Urinary bladder (tissue), 4 donors: ENCODE data around the gene TMEM51. TPM values are rescaled to one million over a fixed set of nuclear protein-coding genes. Genes with fewer than 3 reads are reported as not detected.
A peak's percentile ranks its signal among the peaks of the same experiment; 100 is the strongest.

Experiments
- DNase-seq: peaks from one replicate; pipeline ENCODE4 v3.0.0-alpha.2; 2015; ENCODE audit errors: extremely low spot score
- H3K27ac ChIP-seq: one replicate; pipeline ENCODE4 v1.5.1; 2013; ENCODE audit warnings: low read depth, mild to moderate bottlenecking, moderate library complexity
- H3K36me3 ChIP-seq: one replicate; pipeline ENCODE4 v1.6.1; 2013; ENCODE audit warnings: mild to moderate bottlenecking, moderate library complexity; ENCODE audit not compliant: insufficient read depth
- H3K4me1 ChIP-seq: one replicate; pipeline ENCODE4 v1.6.1; 2013; ENCODE audit warnings: mild to moderate bottlenecking, moderate library complexity; ENCODE audit not compliant: insufficient read depth
- H3K4me3 ChIP-seq: one replicate; pipeline ENCODE4 v1.5.1; 2013; ENCODE audit warnings: low read depth, low read length
- WGBS: extraction: QIAGEN DNeasy Blood & Tissue Kit; methylation state at CpG from one replicate; pipeline ENCODE4 v1.1.7; 2013; 5-methylcytosine and 5-hydroxymethylcytosine counted together
- polyA plus RNA-seq: library from polyadenylated mRNA; stranded (reverse); fragments of 200-250 nt; gene quantifications from one replicate; pipeline ENCODE4 v1.2.3, GENCODE V29; 2013
- total RNA-seq: library from RNA; depleted of rRNA; stranded (reverse); fragments of >200 nt; gene quantifications from one replicate; pipeline ENCODE4 v1.2.3, GENCODE V29; 2014
- donor health status: healthy with polysubstance abuse.
- donor health status: healthy.

TMEM51 gene
- total and polyA plus RNA-seq, 2 donors: 15.9 to 21.5 TPM

DNA sequence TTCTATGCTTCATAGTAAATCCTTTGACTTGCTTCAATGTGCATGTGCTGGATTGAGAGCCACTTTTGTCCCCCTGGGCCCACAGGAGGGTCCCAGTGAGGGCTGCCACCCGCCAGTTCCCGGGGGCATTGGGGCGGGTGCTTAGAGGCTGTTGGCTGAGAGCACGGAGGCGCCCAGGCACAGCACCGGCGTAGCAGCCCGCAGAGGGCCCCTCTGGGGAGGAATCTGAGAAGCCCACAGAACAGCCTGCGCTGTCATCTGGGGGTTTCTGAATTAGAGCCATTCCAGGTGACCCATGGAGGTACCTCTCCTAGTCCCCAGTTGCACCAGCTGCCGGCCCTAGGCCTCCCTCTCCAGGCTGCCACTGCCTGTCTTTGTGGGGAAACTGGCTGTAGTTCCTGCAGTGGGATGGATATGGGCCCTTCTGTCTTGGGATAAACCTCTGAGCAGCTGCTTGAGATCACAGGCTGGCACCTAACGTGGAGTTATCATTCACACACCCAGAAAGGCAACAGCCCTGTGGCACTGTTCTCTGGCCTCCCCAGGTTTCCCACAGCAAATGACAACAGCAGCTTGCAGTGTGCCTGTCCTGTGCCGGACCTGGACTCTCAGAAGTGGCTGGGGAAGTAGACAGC lies 39.5 kb downstream of the TMEM51 start:
- no peaks in the 10 kb centered on the region for H3K4me1 ChIP-seq
- H3K27ac ChIP-seq: no peak overlapping the region
- 78% methylated on average over 12 of the region's 12 CpGs for WGBS
- no peak for DNase-seq
- H3K4me3 ChIP-seq: no peak overlapping the region
- H3K36me3 ChIP-seq: no peaks in the 10 kb centered on the region

DNA sequence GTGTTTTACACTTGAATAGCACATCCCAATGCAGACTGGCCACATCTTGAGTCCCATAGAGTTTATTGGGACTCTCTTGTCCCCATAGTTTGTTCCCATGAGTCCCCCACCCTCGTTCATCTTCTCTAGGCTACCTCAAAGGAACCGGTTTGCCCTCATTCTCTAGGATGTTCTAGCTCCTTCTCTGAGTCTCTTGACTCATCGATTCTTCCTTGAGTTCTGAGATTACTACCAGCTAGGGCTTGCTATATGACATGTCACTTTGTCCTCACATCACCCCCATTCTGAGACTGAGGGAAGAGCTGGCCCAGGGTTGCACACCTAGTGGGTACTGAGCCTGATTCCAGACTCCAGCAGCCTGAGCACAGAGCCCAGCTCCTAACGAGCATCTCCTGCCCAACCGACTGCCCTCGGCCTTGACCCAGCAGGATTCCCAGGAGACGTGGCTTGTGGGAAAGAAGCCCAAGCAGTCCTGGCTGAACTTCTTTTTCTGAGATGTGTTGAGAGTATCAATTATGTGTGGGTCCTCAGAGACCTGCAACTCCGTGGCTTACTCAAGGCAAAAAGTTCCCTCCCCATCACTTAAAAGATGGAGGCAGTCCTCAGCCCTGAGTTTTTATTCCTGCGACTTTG lies 42.0 kb downstream of the TMEM51 start:
- peaks cover 2% of the 10 kb centered on the region for H3K4me1 ChIP-seq
- 71% methylated on average over 9 of the region's 9 CpGs for WGBS

DNA sequence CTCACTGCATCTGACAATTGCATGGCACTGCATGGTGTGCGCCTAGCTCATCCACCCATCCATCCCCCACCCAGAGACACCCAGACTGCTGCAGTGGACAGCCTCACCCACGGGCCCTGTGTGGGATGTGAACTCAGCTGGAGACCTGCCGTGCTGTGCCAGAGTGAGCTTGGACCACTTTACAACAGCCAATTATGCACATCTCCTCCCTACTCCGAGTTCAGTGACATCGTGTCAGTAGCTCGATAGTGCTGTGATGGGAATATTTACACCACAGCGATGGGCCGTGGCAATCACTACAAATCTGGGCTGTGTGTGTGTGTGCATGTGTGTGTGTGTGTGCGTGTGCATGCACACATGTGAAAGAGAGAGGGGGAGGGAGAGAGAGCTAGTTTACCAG lies 42.5 kb downstream of the TMEM51 start:
- H3K27ac ChIP-seq: no peak overlapping the region
- peaks cover 2% of the 10 kb centered on the region for H3K4me1 ChIP-seq
- 74% methylated on average over 9 of the region's 9 CpGs for WGBS
- H3K4me3 ChIP-seq: no peak overlapping the region
- no peak for DNase-seq
- H3K36me3 ChIP-seq: no peaks in the 10 kb centered on the region

More for the DNA sequence above, 42.0 kb downstream of the TMEM51 start:
- no peak overlapping the region for H3K4me3 ChIP-seq
- H3K27ac ChIP-seq: no peak overlapping the region
- DNase-seq: no peak
- H3K36me3 ChIP-seq: no peaks in the 10 kb centered on the region

DNA sequence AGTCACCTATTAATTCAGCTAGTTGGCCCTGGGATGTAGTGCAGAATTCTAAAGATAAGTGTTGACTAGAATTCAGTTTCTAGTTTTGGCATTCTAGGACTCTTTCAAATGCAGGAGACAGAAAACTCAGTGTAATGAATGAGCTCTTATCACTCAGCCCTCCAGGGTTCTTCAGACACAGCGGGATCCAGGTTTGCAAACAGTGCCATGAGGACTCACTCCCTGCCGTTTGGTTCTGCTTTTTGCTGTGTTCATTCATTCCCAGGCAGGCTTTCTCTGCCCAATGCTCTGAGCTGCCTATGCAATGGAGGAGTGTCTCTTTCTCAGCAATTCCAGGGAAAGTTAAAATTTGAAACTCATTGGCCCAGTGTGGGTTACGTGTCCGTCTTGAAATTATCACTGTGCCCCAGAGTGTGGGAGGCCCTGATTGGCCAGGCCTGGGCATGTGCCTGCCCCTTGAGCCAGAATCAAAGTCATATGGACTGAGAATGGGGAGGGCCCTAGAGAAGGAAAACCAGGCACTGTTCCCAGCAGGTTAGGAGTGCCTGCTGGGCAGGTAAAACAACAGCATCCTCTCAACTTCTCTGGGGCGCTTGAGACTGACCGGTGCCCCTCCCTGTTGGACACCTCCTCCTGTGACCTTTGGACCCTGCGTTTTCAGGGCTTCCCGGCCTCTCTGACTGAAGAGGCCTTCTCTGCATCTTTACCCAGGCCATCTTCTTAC lies 43.4 kb downstream of the TMEM51 start:
- Histone ChIP-seq H3K4me3 (no peak overlapping the region), H3K27ac (no peak overlapping the region), H3K4me1 (peaks cover 2% of the 10 kb centered on the region), H3K36me3 (no peaks in the 10 kb centered on the region)
- 71% methylated on average over 8 of the region's 8 CpGs for WGBS
- no peak for DNase-seq

DNA sequence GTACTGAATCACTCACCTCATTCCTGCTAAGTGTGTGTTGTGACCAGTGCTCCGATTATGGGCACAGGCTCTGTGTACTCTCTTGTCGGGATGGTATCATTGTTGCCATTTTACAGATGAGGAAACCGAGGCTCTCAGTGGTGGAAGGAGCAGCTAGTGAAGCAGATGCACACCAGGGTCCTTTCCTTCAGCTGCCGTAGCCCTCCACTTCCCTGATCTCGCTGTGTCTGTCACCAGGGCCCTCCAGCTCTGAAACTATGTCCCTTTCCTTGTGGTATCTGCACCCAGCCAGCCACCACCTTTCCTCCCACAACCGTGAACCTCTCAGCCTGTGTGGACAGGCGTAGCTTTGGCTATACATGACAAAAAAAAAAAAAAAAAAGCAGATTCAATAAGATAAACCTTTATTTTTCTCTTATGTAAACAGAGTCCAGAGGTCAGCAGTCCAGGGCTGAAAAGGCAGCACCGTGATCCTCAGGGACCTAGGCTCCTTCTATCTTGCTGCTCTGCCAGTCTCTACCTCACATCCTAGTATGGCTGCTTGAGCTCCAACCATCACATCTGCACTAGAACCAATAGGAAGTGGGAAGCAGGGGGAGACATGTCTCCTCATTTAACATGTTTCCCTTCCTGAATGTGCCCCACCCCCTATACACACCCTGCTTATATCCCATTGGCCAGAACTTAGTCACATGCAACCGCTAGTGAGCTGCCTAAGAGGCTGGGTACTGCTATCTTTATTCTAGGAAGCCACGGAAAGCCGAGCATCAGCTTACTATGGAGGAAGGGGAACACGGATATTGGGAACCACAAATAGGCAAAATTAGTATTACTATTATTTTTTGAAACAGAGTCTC lies 44.3 kb downstream of the TMEM51 start:
- Histone ChIP-seq H3K4me3 (no peak overlapping the region), H3K27ac (peak overlapping the region; percentile 15), H3K36me3 (no peaks in the 10 kb centered on the region), H3K4me1 (peaks cover 2% of the 10 kb centered on the region)
- DNase-seq: no peak
- WGBS: 82% methylated on average over 12 of the region's 12 CpGs

DNA sequence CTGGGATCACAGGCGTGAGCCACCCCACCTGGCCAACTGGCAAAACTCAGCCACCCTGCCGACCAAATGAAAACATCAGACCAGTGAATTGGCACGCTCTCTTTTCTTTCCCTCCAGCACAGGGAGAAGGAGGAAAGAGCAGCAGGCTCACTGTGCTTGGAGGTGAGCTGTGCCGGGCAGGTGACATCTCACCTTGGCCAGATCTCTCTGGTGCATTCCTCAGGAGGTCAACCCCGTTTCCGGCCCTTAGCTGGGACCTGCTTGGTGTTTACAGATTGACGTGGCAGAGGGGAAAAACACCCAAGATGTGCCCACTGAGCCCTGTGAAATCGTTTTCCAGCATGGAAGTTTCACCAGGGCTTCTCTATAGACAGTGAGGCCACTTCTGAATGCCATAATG lies 45.1 kb downstream of the TMEM51 start:
- peaks cover 2% of the 10 kb centered on the region for H3K4me1 ChIP-seq
- WGBS: 80% methylated on average over 8 of the region's 8 CpGs
- DNase-seq: no peak
- H3K4me3 ChIP-seq: no peak overlapping the region
- peak overlapping the region; percentile 48 for H3K27ac ChIP-seq
- no peaks in the 10 kb centered on the region for H3K36me3 ChIP-seq

DNA sequence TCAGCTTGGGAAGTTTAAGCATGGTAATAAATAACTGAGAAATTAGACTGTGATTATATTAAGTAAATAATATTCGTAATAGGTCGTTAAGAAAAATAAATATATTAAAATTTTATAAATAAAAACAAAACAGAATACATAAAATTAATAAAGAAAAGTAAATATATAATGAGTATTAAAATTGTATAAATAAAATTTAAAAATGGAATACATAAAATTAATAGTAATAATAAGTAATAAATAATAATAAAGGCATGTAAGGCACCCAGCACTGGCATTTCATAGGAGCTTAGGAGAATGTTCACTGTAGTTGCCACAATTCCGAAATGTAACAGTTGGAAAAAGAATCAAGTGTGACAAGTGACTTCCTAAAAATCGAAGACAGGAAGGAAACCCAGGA lies 47.7 kb downstream of the TMEM51 start:
- WGBS: 53% methylated on average over 4 of the region's 4 CpGs
- no peak for DNase-seq
- H3K27ac ChIP-seq: peak overlapping the region; percentile 49
- no peak overlapping the region for H3K4me3 ChIP-seq
- H3K4me1 ChIP-seq: peaks cover 2% of the 10 kb centered on the region
- no peaks in the 10 kb centered on the region for H3K36me3 ChIP-seq

DNA sequence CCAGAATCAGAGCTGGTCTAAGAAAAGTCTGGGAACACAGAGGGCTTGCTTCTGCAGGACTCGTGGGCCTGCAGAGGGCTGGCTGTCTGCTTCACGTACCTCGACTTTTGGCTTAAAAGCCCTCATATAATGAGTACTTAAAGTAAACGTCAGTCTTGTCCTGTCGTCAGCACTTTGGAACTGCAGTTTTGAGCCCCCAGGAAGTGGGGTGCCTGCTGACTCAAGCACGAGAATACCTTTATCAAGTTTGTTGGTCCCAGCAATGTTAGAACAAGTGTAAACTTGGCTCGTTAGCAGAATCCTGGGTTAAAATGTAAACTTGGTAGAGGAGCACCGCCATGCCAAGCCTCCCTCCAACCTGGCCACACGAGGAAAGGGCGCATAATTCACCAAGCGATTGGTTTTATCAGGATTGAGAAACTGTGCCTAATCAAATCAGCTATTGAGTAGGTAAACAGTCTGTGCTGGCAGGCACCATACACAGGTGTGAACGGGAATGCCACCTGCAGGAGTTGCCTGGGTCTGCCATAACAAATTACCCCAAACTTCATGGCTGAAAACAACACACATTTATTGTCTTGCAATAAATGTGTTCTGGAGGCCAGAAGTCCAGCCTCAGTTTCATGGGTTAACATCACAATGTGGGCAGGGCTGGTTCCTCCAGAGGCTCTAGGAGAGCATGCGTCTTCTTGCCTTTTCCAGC lies 48.5 kb downstream of the TMEM51 start:
- Histone ChIP-seq H3K4me1 (peaks cover 2% of the 10 kb centered on the region), H3K4me3 (no peak overlapping the region), H3K27ac (peak overlapping the region; percentile 49), H3K36me3 (no peaks in the 10 kb centered on the region)
- no peak for DNase-seq
- WGBS: 52% methylated on average over 13 of the region's 13 CpGs

DNA sequence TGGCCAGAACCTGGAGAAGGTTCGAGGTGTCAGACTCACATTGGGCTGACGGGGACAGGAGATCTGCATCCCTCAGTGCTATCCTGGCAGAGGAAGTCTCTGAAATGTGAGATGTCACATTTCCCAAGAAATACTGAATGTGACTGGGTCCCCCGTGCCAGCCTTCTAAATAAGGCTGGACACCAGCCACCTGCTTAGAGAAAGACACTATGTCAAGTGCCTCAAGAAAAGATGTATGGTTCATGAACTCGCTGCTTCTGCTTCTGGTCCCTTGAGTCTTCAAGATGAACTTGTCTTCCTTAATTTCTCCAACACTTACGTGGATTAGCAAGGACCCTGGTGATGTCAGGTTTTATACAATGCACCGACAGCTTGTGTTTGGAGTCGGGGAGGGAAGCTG lies 51.4 kb downstream of the TMEM51 start:
- peaks cover 2% of the 10 kb centered on the region for H3K4me1 ChIP-seq
- H3K27ac ChIP-seq: no peak overlapping the region
- WGBS: 82% methylated on average over 7 of the region's 7 CpGs
- no peak overlapping the region for H3K4me3 ChIP-seq
- DNase-seq: no peak
- no peaks in the 10 kb centered on the region for H3K36me3 ChIP-seq

DNA sequence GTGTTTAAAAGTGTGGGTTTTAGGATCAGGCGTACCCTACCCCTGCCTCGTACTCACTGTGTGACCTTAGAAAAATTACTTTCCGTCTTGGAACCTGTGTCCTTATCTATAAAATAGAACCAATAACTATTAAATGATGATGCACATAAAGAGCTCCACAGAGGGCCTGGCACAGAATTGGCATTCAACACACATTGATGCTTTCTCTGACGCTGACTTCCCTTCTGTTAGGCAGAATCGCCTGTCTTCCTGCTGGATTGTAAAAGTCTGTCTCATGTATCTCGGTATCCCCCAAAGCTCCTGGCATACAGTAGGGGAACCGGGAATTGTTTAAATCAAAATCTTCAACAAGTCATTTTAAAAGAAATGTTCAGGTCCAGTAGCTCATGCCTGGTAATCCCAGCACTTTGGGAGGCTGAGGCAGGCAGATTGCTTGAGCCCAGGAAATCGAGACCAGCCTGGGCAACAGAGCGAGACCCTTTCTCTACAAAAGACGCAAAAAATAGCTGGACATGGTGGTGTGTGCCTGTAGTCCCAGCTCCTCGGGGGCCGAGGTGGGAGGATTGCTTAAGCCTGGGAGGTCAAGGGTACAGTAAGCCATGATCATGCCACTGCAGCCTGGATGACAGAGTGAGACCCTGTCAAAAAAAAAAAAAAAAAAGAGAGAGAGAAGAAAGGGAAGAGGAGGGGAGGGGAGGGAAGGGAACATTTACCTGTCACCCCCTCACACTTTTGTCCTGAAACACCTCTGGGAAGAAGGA lies 52.2 kb downstream of the TMEM51 start:
- no peak overlapping the region for H3K4me3 ChIP-seq
- H3K27ac ChIP-seq: no peak overlapping the region
- no peak for DNase-seq
- H3K4me1 ChIP-seq: no peaks in the 10 kb centered on the region
- 75% methylated on average over 12 of the region's 12 CpGs for WGBS
- no peaks in the 10 kb centered on the region for H3K36me3 ChIP-seq

DNA sequence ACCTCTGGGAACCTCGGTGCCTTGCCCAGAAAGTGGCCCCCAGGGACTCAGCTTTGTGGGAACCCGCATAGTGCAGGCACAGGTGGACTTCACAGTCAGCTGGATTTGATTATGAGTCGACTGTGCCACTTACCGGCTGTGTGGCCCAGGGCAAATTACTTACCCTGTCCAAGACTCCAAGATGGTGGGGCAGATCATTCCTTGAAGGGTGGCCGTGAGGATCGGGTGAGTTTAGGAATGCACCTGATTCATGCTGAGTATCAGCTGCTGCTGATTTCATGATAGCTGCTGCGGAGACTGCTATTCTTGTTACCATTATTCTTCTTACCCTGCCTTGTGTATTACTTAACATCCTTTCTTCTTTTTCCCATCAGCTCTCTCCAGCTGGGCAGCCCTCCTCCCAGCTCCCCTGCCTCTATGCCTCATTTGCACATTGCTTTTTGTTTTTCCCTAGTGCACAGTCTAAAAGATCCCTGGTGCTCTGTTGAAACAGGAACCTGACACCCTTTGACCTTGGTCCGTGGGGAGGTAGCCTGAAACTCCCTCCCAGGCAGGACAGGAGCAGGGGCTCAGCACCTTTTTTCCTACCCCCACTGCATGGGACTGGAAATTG lies 53.0 kb downstream of the TMEM51 start:
- DNase-seq: no peak
- 68% methylated on average over 8 of the region's 8 CpGs for WGBS
- H3K4me1 ChIP-seq: no peaks in the 10 kb centered on the region
- H3K4me3 ChIP-seq: no peak overlapping the region
- H3K27ac ChIP-seq: no peak overlapping the region
- H3K36me3 ChIP-seq: no peaks in the 10 kb centered on the region
